ENCODE data around the gene TNFRSF1A.

The TNFRSF1A gene

DNA sequence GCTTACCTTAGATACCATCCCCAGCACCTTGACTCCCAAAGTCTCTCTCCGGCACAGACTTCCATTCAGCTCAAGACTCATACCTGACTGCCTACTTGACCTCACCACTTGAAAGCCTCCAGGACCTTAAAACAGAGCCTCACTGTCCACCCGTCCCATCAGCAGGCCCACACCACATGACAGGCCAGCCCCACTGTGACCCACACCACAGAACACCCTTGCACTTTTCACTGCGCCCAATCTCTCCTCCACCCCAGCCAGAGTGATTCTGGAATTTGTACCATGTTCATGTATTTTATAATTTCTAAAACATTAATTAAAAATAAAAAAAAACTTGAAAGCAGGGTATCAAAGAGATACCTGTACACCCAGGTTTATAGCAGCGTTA, 59.4 kb downstream of the TNFRSF1A start:
- no peaks in the 10 kb centered on the region for H3K79me2 ChIP-seq (ENCODE audit: insufficient read depth, low read depth)
- no peak overlapping the region for H2AFZ ChIP-seq (ENCODE audit: low read depth)
- no peaks in the 10 kb centered on the region for H3K36me3 ChIP-seq (ENCODE audit: insufficient read depth)
- H4K20me1 ChIP-seq (ENCODE audit: insufficient read depth): no peaks in the 10 kb centered on the region
- H3K27me3 ChIP-seq (ENCODE audit: insufficient read depth, low read depth): peaks cover 2% of the 10 kb centered on the region; the same call in 1 of the 2 replicates
- H3K4me1 ChIP-seq (ENCODE audit: low read depth, poor library complexity, severe bottlenecking): peaks cover 6% of the 10 kb centered on the region
- no peak overlapping the region for H3K27ac ChIP-seq
- no peak overlapping the region for H3K4me2 ChIP-seq
- no peak overlapping the region for H3K4me3 ChIP-seq (IDR thresholded peaks at IDR 0.05; ENCODE audit: insufficient read depth, low read depth, low read length)
- no peak overlapping the region for H3K9ac ChIP-seq
- TF ChIP-seq, protein P1, sequence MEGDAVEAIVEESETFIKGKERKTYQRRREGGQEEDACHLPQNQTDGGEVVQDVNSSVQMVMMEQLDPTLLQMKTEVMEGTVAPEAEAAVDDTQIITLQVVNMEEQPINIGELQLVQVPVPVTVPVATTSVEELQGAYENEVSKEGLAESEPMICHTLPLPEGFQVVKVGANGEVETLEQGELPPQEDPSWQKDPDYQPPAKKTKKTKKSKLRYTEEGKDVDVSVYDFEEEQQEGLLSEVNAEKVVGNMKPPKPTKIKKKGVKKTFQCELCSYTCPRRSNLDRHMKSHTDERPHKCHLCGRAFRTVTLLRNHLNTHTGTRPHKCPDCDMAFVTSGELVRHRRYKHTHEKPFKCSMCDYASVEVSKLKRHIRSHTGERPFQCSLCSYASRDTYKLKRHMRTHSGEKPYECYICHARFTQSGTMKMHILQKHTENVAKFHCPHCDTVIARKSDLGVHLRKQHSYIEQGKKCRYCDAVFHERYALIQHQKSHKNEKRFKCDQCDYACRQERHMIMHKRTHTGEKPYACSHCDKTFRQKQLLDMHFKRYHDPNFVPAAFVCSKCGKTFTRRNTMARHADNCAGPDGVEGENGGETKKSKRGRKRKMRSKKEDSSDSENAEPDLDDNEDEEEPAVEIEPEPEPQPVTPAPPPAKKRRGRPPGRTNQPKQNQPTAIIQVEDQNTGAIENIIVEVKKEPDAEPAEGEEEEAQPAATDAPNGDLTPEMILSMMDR (conservative IDR thresholded peaks at IDR 0.05; ENCODE audit: low read depth, low read length): no peak

DNA sequence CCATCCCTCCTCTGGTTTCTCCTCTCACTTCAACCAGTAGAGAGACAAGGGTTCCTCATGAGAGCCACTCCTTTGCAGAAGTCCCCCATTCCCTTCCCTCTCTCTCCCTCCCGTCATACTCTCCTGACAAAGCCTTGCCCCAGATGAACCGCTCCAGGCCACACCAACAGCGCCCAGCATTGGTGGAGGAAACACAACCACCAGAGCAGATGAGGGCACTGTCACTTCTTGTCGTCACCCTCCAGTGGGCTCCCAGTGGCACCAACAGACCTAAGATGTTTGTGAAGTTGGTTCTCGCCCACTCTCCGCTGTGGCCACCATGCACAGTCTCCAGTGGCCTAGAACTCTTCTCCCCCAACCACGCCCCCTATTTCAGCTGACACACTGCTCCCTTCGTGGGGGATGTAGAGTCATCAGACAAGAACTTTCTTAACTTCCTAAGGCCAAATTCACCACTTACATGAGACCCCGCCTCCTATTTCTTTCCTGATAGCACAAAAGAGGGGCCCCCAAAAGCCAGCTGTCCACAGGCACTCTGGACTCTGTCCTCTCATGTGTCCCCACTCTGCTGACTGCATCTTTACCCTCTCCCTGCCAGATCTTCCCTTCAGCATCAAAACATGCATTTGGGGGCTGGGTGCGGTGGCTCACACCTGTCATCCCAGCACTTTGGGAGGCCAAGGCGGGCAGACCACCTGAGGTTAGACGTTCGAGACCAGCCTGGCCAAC, 60.6 kb downstream of the TNFRSF1A start:
- Histone ChIP-seq H3K9ac (no peak overlapping the region), H3K4me1 (ENCODE audit: low read depth, poor library complexity, severe bottlenecking) (peaks cover 6% of the 10 kb centered on the region), H3K27ac (no peak overlapping the region), H3K27me3 (ENCODE audit: insufficient read depth, low read depth) (peaks cover 2% of the 10 kb centered on the region; the same call in 1 of the 2 replicates), H3K4me2 (no peak overlapping the region), H4K20me1 (ENCODE audit: insufficient read depth) (no peaks in the 10 kb centered on the region), H3K79me2 (ENCODE audit: insufficient read depth, low read depth) (no peaks in the 10 kb centered on the region), H3K36me3 (ENCODE audit: insufficient read depth) (no peaks in the 10 kb centered on the region), H3K4me3 (IDR thresholded peaks at IDR 0.05; ENCODE audit: insufficient read depth, low read depth, low read length) (no peak overlapping the region), H2AFZ (ENCODE audit: low read depth) (no peak overlapping the region)
- TF ChIP-seq, protein P1 (conservative IDR thresholded peaks at IDR 0.05; ENCODE audit: low read depth, low read length): no peak

DNA sequence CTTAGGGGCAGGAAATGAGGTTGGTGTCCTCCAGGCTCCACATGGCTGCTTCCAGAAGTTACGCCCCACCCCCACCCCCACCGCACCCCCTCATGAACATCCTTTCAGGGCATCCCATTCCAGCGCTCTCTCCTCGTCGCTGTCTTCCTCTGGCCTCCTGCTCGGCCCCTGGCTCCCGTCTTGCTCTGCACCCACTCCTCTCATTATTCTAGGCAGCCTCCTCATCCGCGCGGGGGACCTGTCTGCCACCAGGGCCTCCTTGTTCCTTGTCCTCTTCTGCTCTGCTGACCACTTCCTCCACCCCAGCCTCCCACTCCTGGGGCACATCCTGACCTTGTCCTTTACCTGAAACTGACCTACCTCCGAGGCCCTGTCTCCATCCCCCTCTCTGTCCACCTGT, 61.2 kb downstream of the TNFRSF1A start:
- H3K27ac ChIP-seq: no peak overlapping the region
- H3K4me1 ChIP-seq (ENCODE audit: low read depth, poor library complexity, severe bottlenecking): peaks cover 6% of the 10 kb centered on the region
- H3K36me3 ChIP-seq (ENCODE audit: insufficient read depth): no peaks in the 10 kb centered on the region
- H3K79me2 ChIP-seq (ENCODE audit: insufficient read depth, low read depth): no peaks in the 10 kb centered on the region
- H4K20me1 ChIP-seq (ENCODE audit: insufficient read depth): no peaks in the 10 kb centered on the region
- peaks cover 2% of the 10 kb centered on the region; the same call in 1 of the 2 replicates for H3K27me3 ChIP-seq (ENCODE audit: insufficient read depth, low read depth)
- no peak overlapping the region for H2AFZ ChIP-seq (ENCODE audit: low read depth)
- TF ChIP-seq, protein P1 (conservative IDR thresholded peaks at IDR 0.05; ENCODE audit: low read depth, low read length): no peak
- H3K4me3 ChIP-seq (IDR thresholded peaks at IDR 0.05; ENCODE audit: insufficient read depth, low read depth, low read length): no peak overlapping the region
- H3K4me2 ChIP-seq: no peak overlapping the region
- H3K9ac ChIP-seq: no peak overlapping the region

DNA sequence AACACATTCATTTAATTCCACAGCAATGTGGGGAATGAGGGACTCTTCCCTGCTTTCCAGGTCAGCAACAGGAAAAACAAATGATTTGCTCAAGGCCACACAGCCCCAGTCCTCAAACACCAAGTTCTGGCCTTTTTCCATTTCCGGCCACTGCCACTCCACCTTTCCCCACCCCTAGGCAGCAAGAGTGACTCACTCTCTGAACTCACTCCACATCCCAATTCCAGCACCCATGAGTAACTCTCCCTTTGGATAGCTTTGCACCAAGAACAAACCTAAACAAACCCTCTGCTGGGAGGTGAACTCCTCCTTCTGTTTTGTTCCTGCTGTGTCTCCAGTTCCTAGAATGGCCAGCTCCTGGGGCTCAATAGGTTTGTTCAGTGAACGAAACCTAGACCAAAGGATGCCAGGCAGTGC, 61.8 kb downstream of the TNFRSF1A start:
- Histone ChIP-seq H3K4me1 (ENCODE audit: low read depth, poor library complexity, severe bottlenecking) (peaks cover 6% of the 10 kb centered on the region), H2AFZ (ENCODE audit: low read depth) (no peak overlapping the region), H3K4me3 (IDR thresholded peaks at IDR 0.05; ENCODE audit: insufficient read depth, low read depth, low read length) (no peak overlapping the region), H3K79me2 (ENCODE audit: insufficient read depth, low read depth) (no peaks in the 10 kb centered on the region), H4K20me1 (ENCODE audit: insufficient read depth) (no peaks in the 10 kb centered on the region), H3K9ac (no peak overlapping the region), H3K27ac (no peak overlapping the region), H3K36me3 (ENCODE audit: insufficient read depth) (no peaks in the 10 kb centered on the region), H3K27me3 (ENCODE audit: insufficient read depth, low read depth) (peaks cover 2% of the 10 kb centered on the region; the same call in 1 of the 2 replicates), H3K4me2 (no peak overlapping the region)
- TF ChIP-seq, protein P1 (conservative IDR thresholded peaks at IDR 0.05; ENCODE audit: low read depth, low read length): no peak

Data from KMS-11 (cell line).